SK-N-SH (cell line): ENCODE results near the gene ACP4. TPM values are rescaled to one million over a fixed set of nuclear protein-coding genes. Genes with fewer than 3 reads are reported as not detected.

Experiments
- CTCF ChIA-PET: fragments of 300-600, 350-600 bp; formaldehyde crosslinking; extraction: SDS; loops from one replicate; lab custom pipeline; 2021; lab: Yijun Ruan, JAX
- POLR2A ChIA-PET: fragments of 350-600 bp; sonication (Branson Sonifier 250); formaldehyde crosslinking; extraction: SDS; loops from one replicate; lab custom pipeline; 2020; ENCODE audit warnings: antibody characterized with exemption, inconsistent platforms; lab: Yijun Ruan, JAX
- DNase-seq: peaks from one replicate; pipeline ENCODE4 v3.0.0; 2012
- H2AFZ ChIP-seq: fragments of 200-600 bp; sonication (generic); 2 replicates; pipeline ENCODE4 v1.8.1; 2016; ENCODE audit warnings: antibody characterized with exemption, mild to moderate bottlenecking, low read depth
- H3F3A ChIP-seq: fragments of 200-600 bp; sonication (generic); replicated peaks from 2 replicates; pipeline ENCODE3; 2016; ENCODE audit warnings: antibody characterized with exemption, mild to moderate bottlenecking; ENCODE audit not compliant: insufficient read depth
- H3K27ac ChIP-seq, 2 experiments: fragments of 200-500 bp in 1 of 2; fragments of 200-600 bp in 1 of 2; sonication (Bioruptor generic) in 1 of 2; sonication (generic), shearing (Covaris generic) in 1 of 2; 2 replicates each; pipeline versions ENCODE4 v1.5.1 to v1.6.1; 2014 to 2016; ENCODE audit warnings: low read depth in 2 of 2, inconsistent platforms in 1 of 2, low read length in 1 of 2, mild to moderate bottlenecking in 1 of 2, mixed read lengths in 1 of 2
- H3K27me3 ChIP-seq: fragments of 200-600 bp; sonication (generic), shearing (Covaris generic); 2 replicates; pipeline ENCODE4 v1.6.1; 2016; ENCODE audit warnings: mixed run types; ENCODE audit not compliant: insufficient read depth
- H3K36me3 ChIP-seq, 2 experiments: fragments of 200-500 bp in 1 of 2; fragments of 200-600 bp in 1 of 2; sonication (Bioruptor generic) in 1 of 2; sonication (generic) in 1 of 2; replicated peaks in 1 of 2; 2 replicates each; pipeline versions ENCODE3 to v1.5.1; 2014 to 2016; ENCODE audit warnings: low read length in 1 of 2, mild to moderate bottlenecking in 1 of 2; ENCODE audit not compliant: insufficient read depth in 2 of 2, control insufficient read depth in 1 of 2
- H3K4me1 ChIP-seq, 2 experiments: fragments of 200-500 bp in 1 of 2; fragments of 200-600 bp in 1 of 2; sonication (Bioruptor generic) in 1 of 2; sonication (generic), shearing (Covaris generic) in 1 of 2; 2 replicates each; pipeline versions ENCODE4 v1.5.1 to v1.6.1; 2014 to 2016; ENCODE audit warnings: low read depth in 1 of 2, low read length in 1 of 2, mixed run types in 1 of 2; ENCODE audit not compliant: insufficient read depth in 2 of 2, control insufficient read depth in 1 of 2
- H3K4me2 ChIP-seq: fragments of 200-600 bp; sonication (generic), shearing (Covaris generic); 2 replicates; pipeline ENCODE4 v1.6.1; 2017; ENCODE audit warnings: mixed run types
- H3K4me3 ChIP-seq, 2 experiments: fragments of 200-500 bp in 1 of 2; fragments of 200-600 bp in 1 of 2; sonication (Bioruptor generic) in 1 of 2; sonication (generic), shearing (Covaris generic) in 1 of 2; 2 replicates each; pipeline versions ENCODE4 v1.5.1 to v1.8.1; 2014 to 2016; ENCODE audit warnings: low read depth in 2 of 2, inconsistent platforms in 1 of 2, low read length in 1 of 2, mild to moderate bottlenecking in 1 of 2, mixed read lengths in 1 of 2, moderate library complexity in 1 of 2
- H3K79me2 ChIP-seq: fragments of 200-600 bp; sonication (generic); 2 replicates; pipeline ENCODE4 v1.8.1; 2017; ENCODE audit warnings: mild to moderate bottlenecking; ENCODE audit not compliant: insufficient read depth
- H3K9ac ChIP-seq: fragments of 200-600 bp; sonication (generic); 2 replicates; pipeline ENCODE4 v1.6.1; 2017; ENCODE audit warnings: mixed run types
- H3K9me2 ChIP-seq: fragments of 200-600 bp; sonication (generic); 2 replicates; pipeline ENCODE4 v1.6.1; 2017; ENCODE audit warnings: mixed run types
- H3K9me3 ChIP-seq: fragments of 200-600 bp; sonication (generic); 2 replicates; pipeline ENCODE4 v1.6.1; 2017; ENCODE audit warnings: mixed run types, mild to moderate bottlenecking, moderate library complexity
- H4K20me1 ChIP-seq: fragments of 200-600 bp; sonication (generic); 2 replicates; pipeline ENCODE4 v1.6.1; 2017; ENCODE audit warnings: mild to moderate bottlenecking, mixed run types; ENCODE audit not compliant: insufficient read depth
- CHD2 ChIP-seq: fragments of 150-350 bp; IDR thresholded peaks from 2 replicates; pipeline ENCODE4 v1.6.1; 2018; ENCODE audit warnings: low read length; ENCODE audit not compliant: partially characterized antibody
- EZH2phosphoT487 ChIP-seq: fragments of 200-600 bp; sonication (generic); IDR thresholded peaks from 2 replicates; pipeline ENCODE4 v1.6.1; 2017; ENCODE audit warnings: low read depth, mixed run types, mild to moderate bottlenecking, antibody characterized with exemption, moderate library complexity, borderline replicate concordance
- FOSL2 ChIP-seq: IDR thresholded peaks from 2 replicates; pipeline ENCODE4 v1.4.0; 2012; ENCODE audit warnings: low read depth, mild to moderate bottlenecking, moderate library complexity, borderline replicate concordance
- FOXM1 ChIP-seq: IDR thresholded peaks from 2 replicates; pipeline ENCODE4 v1.4.0; 2012; ENCODE audit warnings: low read depth, mild to moderate bottlenecking
- GATA2 ChIP-seq: sonication (generic); formaldehyde crosslinking; IDR thresholded peaks from 2 replicates; pipeline ENCODE4 v1.5.0; 2020; ENCODE audit warnings: mild to moderate bottlenecking, missing genetic modification reagents
- MEF2A ChIP-seq: IDR thresholded peaks from 2 replicates; pipeline ENCODE4 v1.4.0; 2012; ENCODE audit warnings: low read depth, borderline replicate concordance
- MXI1 ChIP-seq: IDR thresholded peaks from 2 replicates; pipeline ENCODE4 v1.6.1; 2012; ENCODE audit warnings: mild to moderate bottlenecking, low read depth, low read length, improper control_type of control experiment
- NFIC ChIP-seq: IDR thresholded peaks from 2 replicates; pipeline ENCODE4 v1.4.0; 2012; ENCODE audit warnings: borderline replicate concordance
- NRF1 ChIP-seq: IDR thresholded peaks from 2 replicates; pipeline ENCODE4 v1.6.1; 2012; ENCODE audit warnings: low read depth, mild to moderate bottlenecking, low read length
- RAD21 ChIP-seq: IDR thresholded peaks from 2 replicates; pipeline ENCODE4 v1.6.1; 2012; ENCODE audit warnings: mild to moderate bottlenecking, low read length
- RCOR1 ChIP-seq: fragments of 150-350 bp; IDR thresholded peaks from 2 replicates; pipeline ENCODE4 v1.6.1; 2017; ENCODE audit warnings: antibody characterized with exemption, low read length
- RXRA ChIP-seq: IDR thresholded peaks from 2 replicates; pipeline ENCODE4 v1.4.0; 2012; ENCODE audit warnings: low read depth, mild to moderate bottlenecking, borderline replicate concordance
- SIN3A ChIP-seq: IDR thresholded peaks from 2 replicates; pipeline ENCODE4 v1.6.1; 2012; ENCODE audit warnings: low read depth, mild to moderate bottlenecking, low read length, moderate library complexity, borderline replicate concordance
- SMC3 ChIP-seq: IDR thresholded peaks from 2 replicates; pipeline ENCODE4 v1.6.1; 2012; ENCODE audit warnings: low read depth, low read length, improper control_type of control experiment
- TCF12 ChIP-seq: IDR thresholded peaks from 2 replicates; pipeline ENCODE4 v1.4.0; 2012
- TEAD4 ChIP-seq: IDR thresholded peaks from 2 replicates; pipeline ENCODE4 v1.4.0; 2012; ENCODE audit warnings: mild to moderate bottlenecking, borderline replicate concordance; ENCODE audit not compliant: insufficient read depth
- WGBS: methylation state at CpG from one replicate; pipeline ENCODE4 v1.1.6; 2017; ENCODE audit warnings: low lambda C conversion rate; 5-methylcytosine and 5-hydroxymethylcytosine counted together
- polyA plus RNA-seq, 3 experiments: library from polyadenylated mRNA; depleted of rRNA; stranded (reverse); fragments of >200 nt; gene quantifications; 2 replicates each; pipeline ENCODE4 v1.2.3, GENCODE V29; 2012
- TF ChIP-seq, protein P1 (sequence below): IDR thresholded peaks from 2 replicates; pipeline ENCODE4 v1.4.0; 2012; ENCODE audit warnings: low read depth, borderline replicate concordance
- TF ChIP-seq, protein P2 (sequence below): fragments of 150-350 bp; IDR thresholded peaks from 2 replicates; pipeline ENCODE4 v1.6.1; 2016; ENCODE audit warnings: mild to moderate bottlenecking, low read depth, low read length

The ACP4 gene
- polyA plus RNA-seq, 1 of the 3 experiments (the other 2 are of a cell fraction), result not detected

DNA sequence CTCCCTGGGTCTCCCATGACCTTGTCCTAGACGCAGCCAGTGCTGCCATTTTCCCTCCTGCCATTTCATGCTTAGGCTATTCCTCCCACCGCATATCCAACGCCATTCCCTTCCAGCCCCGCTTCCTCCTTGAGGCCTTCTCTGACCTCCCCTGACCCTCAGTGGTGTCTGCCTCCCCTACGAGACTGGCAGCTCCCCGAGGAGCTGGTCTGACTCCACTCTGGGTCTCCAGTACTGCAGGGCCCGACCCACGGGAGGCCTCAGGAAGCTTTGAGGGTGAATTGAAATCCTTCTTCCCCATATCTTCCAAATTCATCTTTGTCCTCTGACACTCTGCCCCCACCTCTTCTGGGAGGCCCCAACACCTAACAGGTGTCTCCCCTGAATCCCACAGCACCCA, 42.5 kb downstream of the ACP4 start:
- peaks cover 16% of the 10 kb centered on the region; the same call in 1 of the 2 replicates for H3K27me3 ChIP-seq
- H3K9me3 ChIP-seq, result no peaks in the 10 kb centered on the region
- no peak overlapping the region for H3K9ac ChIP-seq
- H3K4me1 ChIP-seq, result peaks cover 0 to 7% of the 10 kb centered on the region in 2 experiments; a peak in 1 of 4 replicates
- 66% methylated on average over 8 of the region's 8 CpGs for WGBS
- no peaks in the 10 kb centered on the region for H3F3A ChIP-seq
- no peak overlapping the region for H3K27ac ChIP-seq
- TF ChIP-seq NRF1, result no peak
- H2AFZ ChIP-seq, result no peak overlapping the region
- no peaks in the 10 kb centered on the region for H4K20me1 ChIP-seq
- ChIA-PET POLR2A (no interaction called here), CTCF (no interaction called here)
- no peak for DNase-seq
- H3K79me2 ChIP-seq, result no peaks in the 10 kb centered on the region
- H3K9me2 ChIP-seq, result no peaks in the 10 kb centered on the region
- no peaks in the 10 kb centered on the region for H3K36me3 ChIP-seq
- H3K4me2 ChIP-seq, result no peak overlapping the region
- no peak overlapping the region for H3K4me3 ChIP-seq

- Histone ChIP-seq H3K27me3 (peaks cover 16% of the 10 kb centered on the region; the same call in 1 of the 2 replicates), H3K4me1 (peaks cover 0 to 7% of the 10 kb centered on the region in 2 experiments; a peak in 1 of 4 replicates), H3K27ac (no peak within 1 kb of the TSS), H3K36me3 (no peaks in the 10 kb centered on the region), H2AFZ (no peak within 1 kb of the TSS), H3K4me3 (no peak within 1 kb of the TSS), H3K9me2 (no peaks in the 10 kb centered on the region)
- CTCF ChIA-PET, result no interaction called here
- WGBS, result 32% methylated on average over 8 of the region's 8 CpGs
- POLR2A ChIA-PET, result no interaction called here
- no peak for TF ChIP-seq SIN3A
- TF ChIP-seq, protein P1, sequence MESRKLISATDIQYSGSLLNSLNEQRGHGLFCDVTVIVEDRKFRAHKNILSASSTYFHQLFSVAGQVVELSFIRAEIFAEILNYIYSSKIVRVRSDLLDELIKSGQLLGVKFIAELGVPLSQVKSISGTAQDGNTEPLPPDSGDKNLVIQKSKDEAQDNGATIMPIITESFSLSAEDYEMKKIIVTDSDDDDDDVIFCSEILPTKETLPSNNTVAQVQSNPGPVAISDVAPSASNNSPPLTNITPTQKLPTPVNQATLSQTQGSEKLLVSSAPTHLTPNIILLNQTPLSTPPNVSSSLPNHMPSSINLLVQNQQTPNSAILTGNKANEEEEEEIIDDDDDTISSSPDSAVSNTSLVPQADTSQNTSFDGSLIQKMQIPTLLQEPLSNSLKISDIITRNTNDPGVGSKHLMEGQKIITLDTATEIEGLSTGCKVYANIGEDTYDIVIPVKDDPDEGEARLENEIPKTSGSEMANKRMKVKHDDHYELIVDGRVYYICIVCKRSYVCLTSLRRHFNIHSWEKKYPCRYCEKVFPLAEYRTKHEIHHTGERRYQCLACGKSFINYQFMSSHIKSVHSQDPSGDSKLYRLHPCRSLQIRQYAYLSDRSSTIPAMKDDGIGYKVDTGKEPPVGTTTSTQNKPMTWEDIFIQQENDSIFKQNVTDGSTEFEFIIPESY, result no peak
- no peak for TF ChIP-seq MXI1
- no peak for TF ChIP-seq RCOR1
- TF ChIP-seq NRF1, result no peak
- TF ChIP-seq SMC3, result no peak
- no peak for TF ChIP-seq RXRA
- TF ChIP-seq EZH2phosphoT487, result no peak
- TF ChIP-seq GATA2, result no peak
- TF ChIP-seq FOXM1, result no peak
- TF ChIP-seq TEAD4, result no peak
- no peak for TF ChIP-seq FOSL2
- no peak for TF ChIP-seq MEF2A
- TF ChIP-seq TCF12, result no peak
- TF ChIP-seq, protein P2, sequence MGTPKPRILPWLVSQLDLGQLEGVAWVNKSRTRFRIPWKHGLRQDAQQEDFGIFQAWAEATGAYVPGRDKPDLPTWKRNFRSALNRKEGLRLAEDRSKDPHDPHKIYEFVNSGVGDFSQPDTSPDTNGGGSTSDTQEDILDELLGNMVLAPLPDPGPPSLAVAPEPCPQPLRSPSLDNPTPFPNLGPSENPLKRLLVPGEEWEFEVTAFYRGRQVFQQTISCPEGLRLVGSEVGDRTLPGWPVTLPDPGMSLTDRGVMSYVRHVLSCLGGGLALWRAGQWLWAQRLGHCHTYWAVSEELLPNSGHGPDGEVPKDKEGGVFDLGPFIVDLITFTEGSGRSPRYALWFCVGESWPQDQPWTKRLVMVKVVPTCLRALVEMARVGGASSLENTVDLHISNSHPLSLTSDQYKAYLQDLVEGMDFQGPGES, result no peak
- no peak for TF ChIP-seq NFIC
- TF ChIP-seq RAD21, result no peak
- TF ChIP-seq CHD2, result no peak
- TF ChIP-seq, all 33 proteins: peak for 0
- H3K9me3 ChIP-seq, result no peaks in the 10 kb centered on the region
- H4K20me1 ChIP-seq, result no peaks in the 10 kb centered on the region
- DNase-seq, result no peak
- H3K4me2 ChIP-seq, result no peak within 1 kb of the TSS
- no peaks in the 10 kb centered on the region for H3K79me2 ChIP-seq
- no peak within 1 kb of the TSS for H3K9ac ChIP-seq
- H3F3A ChIP-seq, result no peaks in the 10 kb centered on the region
Measured at GRCh38 chr19:50833117-50833801, 43.0 kb downstream of the ACP4 start, which contains the start of gene KLK15. Gene KLK15 (minus strand): TSS chr19:50833574. CDS start chr19:50831492, 2,082 bp downstream.
